H4 (cell line): ENCODE measurements around the gene RFWD3. TPM values are rescaled to one million over a fixed set of nuclear protein-coding genes. Genes with fewer than 3 reads are reported as not detected.

ENCODE experiments used
- DNase-seq: peaks from one replicate; pipeline ENCODE4 v3.0.0-alpha.2; 2015; ENCODE audit warnings: low spot score
- total RNA-seq: library from RNA; depleted of rRNA; stranded (reverse); fragments of >200 nt; shearing (Covaris generic); gene quantifications from 2 replicates; pipeline ENCODE4 v1.2.3, GENCODE V29; 2014; rRNA removed

Gene RFWD3
- total RNA-seq, 1 experiment from 2014 or later: 33.8 TPM

DNA sequence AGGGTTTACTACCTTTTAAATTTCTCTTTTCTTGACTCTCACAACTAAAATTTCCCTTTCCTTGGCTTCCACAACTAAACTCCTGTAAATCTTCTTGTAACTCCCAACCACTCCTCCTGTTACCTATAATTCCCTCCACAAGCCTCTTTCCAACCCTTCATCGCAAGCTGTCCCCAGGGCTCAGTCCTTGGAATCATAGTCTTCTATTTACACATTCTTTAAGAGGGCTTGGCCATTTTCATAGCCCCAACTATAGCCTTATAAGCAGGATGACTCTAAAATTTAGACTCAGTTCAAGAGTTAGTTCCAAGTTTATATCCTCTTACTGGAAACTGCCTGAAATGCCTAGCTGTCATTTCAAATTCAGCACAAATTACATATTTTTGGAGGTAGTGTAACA lies 83.7 kb downstream of the RFWD3 start:
- no peak for DNase-seq

DNA sequence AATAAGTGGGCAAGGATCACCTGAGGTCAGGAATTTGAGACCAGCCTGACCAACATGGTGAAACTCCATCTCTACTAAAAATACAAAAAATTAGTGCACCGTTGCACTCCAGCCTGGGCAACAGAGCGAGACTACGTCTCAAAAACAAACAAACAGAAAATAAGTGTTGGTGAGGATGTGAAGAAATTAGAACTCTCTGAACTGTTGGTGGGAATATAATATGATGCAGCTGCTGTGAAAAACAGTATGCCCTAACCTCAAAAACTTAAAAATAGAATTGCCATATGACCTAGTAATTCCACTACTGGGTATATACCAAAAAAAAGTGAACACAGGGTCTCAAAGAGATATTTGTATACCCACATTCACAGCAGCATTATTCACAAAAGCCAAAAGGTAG lies 85.8 kb downstream of the RFWD3 start:
- DNase-seq: no peak

DNA sequence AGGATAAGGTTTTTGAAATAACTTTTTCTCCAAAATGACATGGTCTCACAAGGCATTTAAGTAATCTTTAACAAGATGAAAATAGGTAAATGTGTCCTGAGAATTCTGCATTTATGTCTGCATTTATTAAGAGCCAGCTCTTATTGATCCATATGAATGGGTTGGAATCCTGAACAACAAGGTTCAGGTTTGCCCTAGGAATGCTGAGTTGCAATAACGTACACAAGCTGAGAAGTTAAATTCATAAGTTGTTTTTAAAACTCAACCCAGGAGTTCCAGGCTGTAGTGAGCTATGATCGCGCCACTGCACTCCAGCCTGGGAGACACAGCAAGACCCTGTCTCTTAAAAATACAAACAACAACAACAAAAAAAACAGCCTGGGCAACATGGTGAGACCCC lies 87.8 kb downstream of the RFWD3 start:
- DNase-seq: no peak

DNA sequence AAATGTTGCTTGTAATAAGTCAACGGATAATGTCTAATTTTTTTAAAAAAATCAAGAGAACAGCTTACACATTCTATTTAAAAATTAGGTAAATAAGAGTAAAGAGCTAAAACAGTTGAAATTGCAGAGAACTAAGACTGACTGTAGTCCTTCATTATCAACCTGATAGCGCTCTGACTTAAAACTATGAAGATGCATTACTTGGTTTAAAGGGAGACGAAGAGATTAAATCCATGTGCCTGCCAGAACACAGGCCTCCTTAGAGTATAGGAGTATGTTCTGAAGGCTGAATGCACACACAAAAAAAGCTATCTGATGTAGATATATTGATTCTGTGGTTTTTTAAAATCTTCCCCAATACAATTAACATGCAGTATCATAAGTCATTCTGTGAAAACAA lies 88.2 kb downstream of the RFWD3 start:
- DNase-seq: no peak

DNA sequence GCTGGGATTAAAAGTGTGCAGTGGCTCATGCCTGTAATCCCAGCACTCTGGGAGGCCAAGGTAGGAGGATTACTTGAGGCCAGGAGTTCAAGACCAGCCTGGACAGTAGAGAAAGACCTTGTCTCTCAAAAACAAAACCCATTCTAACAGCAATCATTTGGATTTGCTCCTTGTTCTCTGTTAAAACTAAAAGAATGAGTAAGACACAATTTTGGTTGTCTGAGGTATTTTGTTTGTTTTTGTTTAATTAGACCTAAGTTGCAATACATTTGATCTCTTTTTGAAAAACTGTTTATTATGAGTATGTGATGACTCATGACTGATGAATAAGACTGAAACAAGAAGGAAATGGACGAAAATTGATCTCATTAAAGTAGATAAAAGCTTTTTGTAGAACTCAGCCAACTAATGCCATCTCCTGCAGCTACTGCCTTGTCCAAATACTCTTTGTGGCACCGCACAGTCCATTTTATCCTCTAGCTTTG lies 88.8 kb downstream of the RFWD3 start:
- DNase-seq: peak; percentile 78

DNA sequence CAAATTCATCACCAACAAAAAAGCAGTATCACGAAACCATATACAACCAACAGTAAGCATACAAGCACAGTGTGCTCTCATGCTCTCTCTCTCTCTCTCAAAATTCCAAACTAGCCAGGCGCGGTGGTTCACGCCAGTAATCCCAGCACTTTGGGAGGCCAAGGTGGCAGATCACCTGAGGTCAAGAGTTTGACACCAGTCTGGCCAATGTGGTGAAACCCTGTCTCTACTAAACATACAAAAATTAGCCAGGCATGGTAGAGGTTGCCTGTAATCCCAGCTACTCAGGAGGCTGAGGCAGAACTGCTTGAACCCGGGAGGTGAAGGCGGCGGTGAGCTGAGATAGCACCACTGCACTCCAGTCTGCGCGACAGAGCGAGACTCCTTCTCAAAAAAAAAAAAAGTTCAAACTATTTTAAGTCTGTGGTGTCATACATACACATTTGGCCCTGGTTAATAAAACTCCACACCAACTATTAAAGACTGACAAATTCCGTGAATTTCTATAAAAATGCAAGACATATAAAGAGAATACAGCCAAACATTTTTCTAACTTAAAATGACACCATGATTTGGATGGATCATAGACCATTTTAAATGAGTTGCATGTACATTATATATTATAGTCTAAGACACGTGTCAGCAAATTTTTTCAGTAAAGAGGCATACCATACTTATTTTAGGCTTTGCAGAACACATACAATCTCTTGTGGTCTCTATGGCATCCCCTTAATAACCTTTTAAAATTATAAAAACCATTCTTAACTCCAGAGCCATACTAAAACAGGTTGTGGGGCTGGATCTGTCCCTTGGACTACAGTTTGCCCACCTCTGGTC lies 90.7 kb downstream of the RFWD3 start:
- DNase-seq: no peak

DNA sequence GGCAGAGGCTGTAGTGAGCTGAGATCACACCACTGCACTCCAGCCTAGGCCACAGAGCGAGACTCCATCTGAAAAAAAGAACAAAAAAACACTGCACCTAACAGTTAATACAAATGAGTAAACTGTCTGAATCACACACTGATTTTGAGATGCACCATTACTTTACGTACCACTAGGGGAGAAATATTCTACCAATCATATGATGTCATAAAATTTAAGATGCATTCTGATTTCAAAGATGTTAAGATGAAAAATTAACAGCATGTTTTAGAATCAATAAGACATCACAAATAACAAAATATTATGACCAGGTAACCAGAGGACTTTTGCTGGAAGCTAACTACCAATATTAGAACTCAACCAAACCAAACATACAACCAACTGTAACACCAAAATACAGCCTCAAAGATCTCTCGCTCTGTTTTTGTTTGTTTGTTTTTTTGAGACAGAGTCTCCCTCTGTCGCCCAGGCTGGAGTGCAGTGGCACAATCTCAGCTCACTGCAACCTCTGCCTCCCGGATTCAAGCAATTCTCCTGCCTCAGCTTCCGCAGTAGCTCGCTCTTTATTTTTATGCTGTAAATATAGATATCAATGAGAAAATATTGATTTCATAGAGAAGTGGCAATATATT lies 91.4 kb downstream of the RFWD3 start:
- no peak for DNase-seq

DNA sequence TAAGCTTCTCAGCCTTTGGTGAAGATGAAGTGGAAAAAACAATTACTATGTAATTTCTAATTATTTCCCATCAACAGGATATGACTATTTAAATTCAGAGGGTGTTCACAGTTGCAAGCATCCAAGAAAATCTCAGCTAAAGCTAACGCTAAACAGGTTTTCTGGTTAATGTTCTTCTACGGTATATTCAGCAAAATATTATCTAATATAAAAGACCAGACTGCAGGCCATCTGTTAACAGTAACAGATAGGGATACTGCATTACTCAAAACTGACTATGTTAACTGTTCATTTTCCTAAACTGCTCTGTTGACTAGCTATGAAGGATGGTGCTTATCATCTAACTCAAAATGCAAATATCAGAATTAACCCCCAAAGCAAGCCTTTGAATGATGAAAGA lies 92.5 kb downstream of the RFWD3 start:
- DNase-seq: no peak

DNA sequence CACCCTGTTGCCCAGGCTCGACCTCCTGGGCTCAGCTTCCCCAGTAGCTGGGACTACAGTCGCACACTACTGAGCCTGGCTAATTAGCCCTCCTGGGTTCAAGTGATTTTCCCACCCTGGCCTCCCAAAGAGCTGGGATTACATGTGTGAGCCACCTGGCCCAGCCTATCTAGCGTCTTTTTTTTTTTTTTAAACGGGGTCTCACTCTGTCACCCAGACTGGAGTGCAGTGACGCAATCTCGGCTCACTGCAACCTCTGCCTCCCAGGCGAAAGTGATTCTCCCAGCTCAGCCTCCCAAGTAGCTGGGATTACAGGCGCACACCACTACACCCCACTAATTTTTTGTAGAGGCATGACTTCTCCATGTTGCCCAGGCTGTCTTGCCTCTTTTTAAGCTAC lies 93.1 kb downstream of the RFWD3 start:
- no peak for DNase-seq

Other genes with a start within 250 kb of the RFWD3 start
- gene CLEC18B, start 245.4 kb downstream of the RFWD3 start, total RNA-seq: 0.02 and 2.0 TPM in 2 replicates
- gene GLG1, start 59.8 kb downstream of the RFWD3 start, total RNA-seq: 80.2 and 81.2 TPM in 2 replicates
- 6.6 and 8.4 TPM in 2 replicates for gene MLKL, start 34.0 kb upstream of the RFWD3 start, total RNA-seq
- not detected in 2 replicates for gene FA2H, start 107.9 kb upstream of the RFWD3 start, total RNA-seq